Chondrocyte (in vitro differentiated cells): ENCODE data around the gene RAB5A. TPM values are rescaled to one million over a fixed set of nuclear protein-coding genes. Genes with fewer than 3 reads are reported as not detected.
"Not testable (repeated sequence)": the region's sequence is repeated elsewhere in the genome, so short reads cannot be mapped to it uniquely, and the experiment has no call there.

Source experiments
- DNase-seq: peaks from one replicate; pipeline ENCODE4 v3.0.0; 2021; ENCODE audit warnings: mixed read lengths, low spot score
- H3K27ac Mint-ChIP-seq: one replicate; pipeline ENCODE4 v1.8.0; 2021; ENCODE audit warnings: mild to moderate bottlenecking, moderate library complexity, mixed read lengths; ENCODE audit not compliant: unreplicated experiment
- H3K27me3 Mint-ChIP-seq: 2 replicates; pipeline ENCODE4 v1.8.0; 2021; ENCODE audit warnings: low read depth, mixed read lengths
- H3K36me3 Mint-ChIP-seq: 2 replicates; pipeline ENCODE4 v1.8.0; 2021; ENCODE audit warnings: low read depth, mixed read lengths
- H3K4me1 Mint-ChIP-seq: 2 replicates; pipeline ENCODE4 v1.8.0; 2021; ENCODE audit warnings: low read depth, mild to moderate bottlenecking, mixed read lengths
- H3K4me3 Mint-ChIP-seq: one replicate; pipeline ENCODE4 v1.8.0; 2021; ENCODE audit warnings: mild to moderate bottlenecking, moderate library complexity, mixed read lengths; ENCODE audit not compliant: unreplicated experiment
- H3K9me3 Mint-ChIP-seq: 2 replicates; pipeline ENCODE4 v1.8.0; 2021; ENCODE audit warnings: low read depth, mixed read lengths
- total RNA-seq: library from RNA; stranded (reverse); gene quantifications from 3 replicates; pipeline ENCODE4 v1.2.1, GENCODE V29; 2021
- TF ChIP-seq, protein P1 (sequence below): fragments of 200-600 bp; sonication (generic); IDR thresholded peaks from 2 replicates; pipeline ENCODE4 v1.5.0; 2021; ENCODE audit warnings: antibody characterized with exemption, mild to moderate bottlenecking, moderate library complexity

RAB5A gene
- total RNA-seq, 1 donor from 2014 or later: 81.1 TPM

DNA sequence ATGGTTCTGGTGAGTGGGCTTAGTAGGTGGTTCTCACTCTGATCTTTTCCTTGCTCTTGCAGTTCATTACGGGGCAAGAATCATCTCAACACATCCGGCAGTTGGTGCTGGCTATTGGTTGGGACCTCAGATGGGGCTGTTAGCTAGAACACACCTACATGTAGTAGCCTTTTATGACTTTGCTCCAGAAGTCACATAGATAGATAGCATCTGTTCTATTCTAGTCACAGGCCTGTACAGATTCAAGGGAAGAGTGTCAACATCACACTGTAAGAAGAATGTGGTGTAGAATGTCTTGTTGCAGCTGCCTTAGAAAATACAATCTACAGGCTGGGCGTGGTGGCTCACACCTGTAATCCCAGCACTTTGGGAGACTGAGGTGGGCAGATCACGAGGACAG lies 15.1 kb downstream of the RAB5A start:
- H3K27ac Mint-ChIP-seq: no peak overlapping the region

DNA sequence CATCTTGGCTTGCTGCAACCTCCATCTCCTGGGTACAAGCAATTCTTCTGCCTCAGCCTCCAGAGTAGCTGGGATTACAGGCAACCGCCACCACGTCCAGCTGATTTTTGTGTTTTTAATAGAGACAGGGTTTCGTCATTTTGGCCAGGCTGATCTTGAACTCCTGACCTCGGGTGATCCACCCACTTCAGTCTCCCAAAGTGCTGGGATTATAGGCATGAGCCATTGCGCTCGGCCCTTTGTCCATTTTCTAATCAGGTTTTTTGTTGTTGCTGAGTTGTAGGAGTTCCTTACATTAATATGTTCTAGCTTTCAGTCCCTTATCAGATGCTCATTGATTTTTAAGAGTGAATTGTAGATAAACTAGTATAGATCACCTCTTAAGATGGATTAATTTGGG lies 20.3 kb downstream of the RAB5A start:
- H3K4me1 Mint-ChIP-seq: peaks cover 31% of the 10 kb centered on the region
- no peak overlapping the region for H3K27ac Mint-ChIP-seq
- H3K4me3 Mint-ChIP-seq: no peak overlapping the region
- H3K27me3 Mint-ChIP-seq: no peaks in the 10 kb centered on the region
- TF ChIP-seq, protein P1, sequence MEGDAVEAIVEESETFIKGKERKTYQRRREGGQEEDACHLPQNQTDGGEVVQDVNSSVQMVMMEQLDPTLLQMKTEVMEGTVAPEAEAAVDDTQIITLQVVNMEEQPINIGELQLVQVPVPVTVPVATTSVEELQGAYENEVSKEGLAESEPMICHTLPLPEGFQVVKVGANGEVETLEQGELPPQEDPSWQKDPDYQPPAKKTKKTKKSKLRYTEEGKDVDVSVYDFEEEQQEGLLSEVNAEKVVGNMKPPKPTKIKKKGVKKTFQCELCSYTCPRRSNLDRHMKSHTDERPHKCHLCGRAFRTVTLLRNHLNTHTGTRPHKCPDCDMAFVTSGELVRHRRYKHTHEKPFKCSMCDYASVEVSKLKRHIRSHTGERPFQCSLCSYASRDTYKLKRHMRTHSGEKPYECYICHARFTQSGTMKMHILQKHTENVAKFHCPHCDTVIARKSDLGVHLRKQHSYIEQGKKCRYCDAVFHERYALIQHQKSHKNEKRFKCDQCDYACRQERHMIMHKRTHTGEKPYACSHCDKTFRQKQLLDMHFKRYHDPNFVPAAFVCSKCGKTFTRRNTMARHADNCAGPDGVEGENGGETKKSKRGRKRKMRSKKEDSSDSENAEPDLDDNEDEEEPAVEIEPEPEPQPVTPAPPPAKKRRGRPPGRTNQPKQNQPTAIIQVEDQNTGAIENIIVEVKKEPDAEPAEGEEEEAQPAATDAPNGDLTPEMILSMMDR: no peak
- H3K36me3 Mint-ChIP-seq: peaks cover 5% of the 10 kb centered on the region
- DNase-seq: no peak
- no peaks in the 10 kb centered on the region for H3K9me3 Mint-ChIP-seq

More for the DNA sequence above, 15.1 kb downstream of the RAB5A start:
- Mint-ChIP-seq H3K4me1 (peaks cover 15% of the 10 kb centered on the region), H3K27me3 (no peaks in the 10 kb centered on the region), H3K9me3 (no peaks in the 10 kb centered on the region), H3K36me3 (peaks cover 3% of the 10 kb centered on the region), H3K4me3 (no peak overlapping the region)
- DNase-seq: no peak
- TF ChIP-seq, protein P1: no peak

DNA sequence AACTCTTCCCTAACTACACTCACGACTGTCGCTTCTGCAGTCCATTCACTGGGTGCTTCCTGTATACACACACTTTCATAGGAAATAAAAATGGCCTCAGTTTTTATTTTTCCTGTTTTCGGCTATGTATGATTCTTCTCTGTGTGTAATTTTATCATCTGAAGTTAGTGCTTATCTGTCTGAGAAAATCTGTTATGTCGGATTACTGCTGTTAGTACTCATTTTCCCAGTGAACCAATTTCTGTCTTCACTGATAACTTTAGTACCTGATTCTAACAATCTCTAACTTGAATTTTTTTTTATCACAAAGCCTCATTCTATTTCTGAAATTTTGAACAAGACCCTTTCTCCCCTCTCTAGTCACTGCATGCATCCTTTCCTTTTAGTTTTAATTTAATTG lies 20.9 kb downstream of the RAB5A start:
- Mint-ChIP-seq H3K9me3 (no peaks in the 10 kb centered on the region), H3K27ac (peak overlapping the region; percentile 19), H3K4me3 (no peak overlapping the region), H3K27me3 (no peaks in the 10 kb centered on the region), H3K36me3 (peaks cover 5% of the 10 kb centered on the region), H3K4me1 (peaks cover 37% of the 10 kb centered on the region)
- no peak for DNase-seq
- TF ChIP-seq, protein P1: no peak

DNA sequence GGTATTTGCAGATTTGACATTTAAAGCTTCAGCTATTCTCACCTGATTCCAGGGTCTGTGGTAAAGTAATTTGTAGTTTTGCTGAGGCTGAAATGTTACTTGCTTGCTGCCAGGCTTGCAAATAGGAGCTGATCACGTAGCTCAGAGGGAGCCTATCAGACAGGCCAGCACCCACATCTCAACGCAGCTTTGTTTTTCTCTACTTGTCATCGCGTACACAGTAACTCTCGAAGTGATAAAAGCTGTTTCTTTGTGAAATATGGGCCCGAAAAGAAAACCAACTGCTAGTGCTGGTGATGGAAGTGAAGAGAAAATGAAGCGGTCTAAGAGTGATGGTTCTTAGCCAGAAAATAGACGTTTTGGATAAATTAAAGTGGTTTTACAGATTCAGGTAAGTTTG lies 23.4 kb downstream of the RAB5A start:
- DNase-seq: no peak
- Mint-ChIP-seq H3K27ac (no peak overlapping the region), H3K27me3 (no peaks in the 10 kb centered on the region), H3K36me3 (peaks cover 10% of the 10 kb centered on the region), H3K4me1 (peaks cover 37% of the 10 kb centered on the region), H3K4me3 (no peak overlapping the region), H3K9me3 (no peaks in the 10 kb centered on the region)
- TF ChIP-seq, protein P1: no peak

DNA sequence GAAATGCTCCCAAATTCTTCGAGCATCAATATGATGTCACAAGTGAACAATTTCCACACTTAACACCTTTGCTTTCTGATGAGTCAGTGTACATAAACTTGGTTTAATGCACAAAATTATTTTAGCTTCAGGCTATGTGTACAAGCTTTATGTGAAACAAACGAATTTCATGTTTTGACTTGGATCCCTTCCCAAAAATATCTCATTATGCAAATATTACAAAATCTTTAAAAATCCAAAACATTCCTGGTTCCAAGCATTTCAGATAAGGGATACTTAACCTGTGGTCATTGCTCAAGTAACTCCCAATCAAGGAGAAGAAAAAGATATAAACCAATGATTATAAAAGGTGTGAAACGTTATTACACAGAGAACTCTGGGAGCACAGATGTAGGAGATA lies 25.2 kb downstream of the RAB5A start:
- DNase-seq: no peak
- no peak overlapping the region for H3K4me3 Mint-ChIP-seq

DNA sequence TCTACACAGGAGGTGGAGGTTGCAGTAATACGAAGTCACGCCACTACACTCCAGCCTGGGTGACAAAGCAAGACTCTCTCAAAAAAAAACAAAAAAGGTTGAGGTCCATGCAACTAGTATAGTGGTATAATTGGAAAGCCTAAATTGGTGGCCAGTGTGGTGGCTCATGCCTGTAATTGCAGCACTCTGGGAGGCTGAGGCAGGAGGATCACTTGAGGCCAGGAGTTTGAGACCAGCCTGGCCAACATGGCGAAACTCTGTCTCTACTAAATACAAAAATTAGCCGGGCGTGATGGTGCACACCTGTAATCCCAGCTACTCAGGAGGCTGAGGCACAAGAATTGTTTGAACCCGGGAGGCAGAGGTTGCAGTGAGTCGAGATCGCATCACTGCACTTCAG lies 42.0 kb downstream of the RAB5A start:
- not testable (repeated sequence) for H3K4me3 Mint-ChIP-seq, H3K27me3 Mint-ChIP-seq, DNase-seq, H3K27ac Mint-ChIP-seq, H3K4me1 Mint-ChIP-seq, H3K9me3 Mint-ChIP-seq
- H3K36me3 Mint-ChIP-seq: peaks cover 12% of the 10 kb centered on the region

More for the DNA sequence above, 25.2 kb downstream of the RAB5A start:
- peaks cover 14% of the 10 kb centered on the region for H3K36me3 Mint-ChIP-seq
- TF ChIP-seq, protein P1: no peak
- H3K4me1 Mint-ChIP-seq: peaks cover 32% of the 10 kb centered on the region
- H3K27me3 Mint-ChIP-seq: no peaks in the 10 kb centered on the region
- no peaks in the 10 kb centered on the region for H3K9me3 Mint-ChIP-seq
- H3K27ac Mint-ChIP-seq: no peak overlapping the region
